Psoas muscle (tissue), 8 donors: ENCODE results near the gene USP17L12. TPM values are rescaled to one million over a fixed set of nuclear protein-coding genes. Genes with fewer than 3 reads are reported as not detected.
"Not testable (repeated sequence)": the region's sequence is repeated elsewhere in the genome, so short reads cannot be mapped to it uniquely, and the experiment has no call there.

Source experiments
- ATAC-seq, 4 donors: fragments of 200-7000 bp; cut with Tn5 transposase; one replicate each; pipeline ENCODE4 v1.9.1; 2020; ENCODE audit warnings: moderate library complexity in 3 of 4, mild to moderate bottlenecking in 2 of 4
- DNase-seq, 2 donors: peaks; one replicate each; pipeline ENCODE4 v3.0.0-alpha.2; 2020
- H3K27ac ChIP-seq: fragments of 200-600 bp; one replicate; pipeline ENCODE4 v1.8.0; 2022
- H3K27me3 ChIP-seq, 3 donors: fragments of 200-600 bp in 1 of 3; one replicate each; pipeline versions ENCODE4 v1.6.1 to v1.8.0; 2013 to 2022; ENCODE audit warnings: low read length in 2 of 3, mild to moderate bottlenecking in 2 of 3, moderate library complexity in 1 of 3; ENCODE audit not compliant: insufficient read depth in 3 of 3
- H3K36me3 ChIP-seq, 2 donors: fragments of 200-600 bp in 1 of 2; one replicate each; pipeline versions ENCODE4 v1.6.1 to v1.8.0; 2013 to 2022; ENCODE audit warnings: low read depth in 1 of 2, mild to moderate bottlenecking in 1 of 2, moderate library complexity in 1 of 2; ENCODE audit not compliant: insufficient read depth in 1 of 2
- H3K4me1 ChIP-seq: fragments of 200-600 bp; one replicate; pipeline ENCODE4 v1.8.0; 2022
- H3K4me3 ChIP-seq: fragments of 200-600 bp; one replicate; pipeline ENCODE4 v1.8.0; 2022; ENCODE audit warnings: mild to moderate bottlenecking
- H3K9me3 ChIP-seq: fragments of 200-600 bp; one replicate; pipeline ENCODE4 v1.8.0; 2022
- WGBS, 3 donors: extraction: QIAGEN DNeasy Blood & Tissue Kit; methylation state at CpG; one replicate each; pipeline versions ENCODE4 v1.1.6 to v1.1.7; 2013; 5-methylcytosine and 5-hydroxymethylcytosine counted together
- intact Hi-C, 2 donors: fragments of 100-400 bp; cut with DNase I; formaldehyde crosslinking; loops; one replicate each; pipeline versions ENCODE4 v1.11.0 to v1.14.2; 2022
- polyA plus RNA-seq, 3 donors: library from polyadenylated mRNA; stranded (reverse); fragments of 200-250 nt; gene quantifications; one replicate each; pipeline ENCODE4 v1.2.3, GENCODE V29; 2013
- total RNA-seq, 4 donors: library from RNA; stranded (reverse); fragmentation: NEBNext Ultra II Directional in 2 of 4; extraction: Animal tissue kit (Norgen Biotek cat#: 25700) in 2 of 4; gene quantifications; one replicate each; pipeline versions ENCODE4 v1.2.1 to v1.2.4, GENCODE V29; 2021 to 2023
- donor health status: healthy with polysubstance abuse.
- donor health status: DM: no; HTN: no; CAD: no; lungs with moderate emphysema.
- donor health status: Bipolar disorder and iron deficiency.
- donor health status: healthy.
- donor health status: DM: yes; HTN: yes; CAD: no.
- donor health status: DM: no; HTN: no; CAD: no.
- donor health status: DM: no; HTN: no; CAD: no.
- donor health status: DM: yes; HTN: yes; CAD: no.

Gene USP17L12
- total and polyA plus RNA-seq, 7 donors: not detected

DNA sequence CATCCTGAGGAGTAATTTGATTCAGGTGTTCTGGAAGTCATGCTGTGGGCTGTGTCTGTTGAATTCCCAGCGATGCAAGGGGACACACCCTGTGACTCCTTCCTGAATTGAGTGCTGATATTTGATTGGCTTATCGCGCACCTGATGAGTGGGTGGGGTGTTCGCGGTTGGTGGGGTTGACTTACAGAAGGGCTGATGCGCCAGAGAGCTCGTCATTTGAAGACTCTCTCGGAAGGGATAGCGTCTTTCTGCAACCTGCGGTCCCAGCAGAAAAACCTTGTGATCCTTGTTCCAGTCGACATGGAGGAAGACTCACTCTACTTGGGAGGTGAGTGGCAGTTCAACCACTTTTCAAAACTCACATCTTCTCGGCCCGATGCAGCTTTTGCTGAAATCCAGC, 33.1 kb downstream of the USP17L12 start, which contains the start of gene USP17L19:
USP17L19 (plus strand) TSS at position 301 of the 400 bp plus-strand sequence; CDS start at position 301, 0 bp downstream.
- WGBS, 3 donors: no CpG with 5 or more reads among the region's 13 CpGs

DNA sequence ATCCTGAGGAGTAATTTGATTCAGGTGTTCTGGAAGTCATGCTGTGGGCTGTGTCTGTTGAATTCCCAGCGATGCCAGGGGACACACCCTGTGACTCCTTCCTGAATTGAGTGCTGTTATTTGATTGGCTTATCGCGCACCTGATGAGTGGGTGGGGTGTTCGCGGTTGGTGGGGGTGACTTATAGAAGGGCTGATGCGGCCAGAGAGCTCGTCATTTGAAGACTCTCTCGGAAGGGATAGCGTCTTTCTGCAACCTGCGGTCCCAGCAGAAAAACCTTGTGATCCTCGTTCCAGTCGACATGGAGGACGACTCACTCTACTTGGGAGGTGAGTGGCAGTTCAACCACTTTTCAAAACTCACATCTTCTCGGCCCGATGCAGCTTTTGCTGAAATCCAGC, 37.9 kb downstream of the USP17L12 start, which contains the start of gene USP17L20:
USP17L20 (plus strand) TSS at position 301 of the 400 bp plus-strand sequence; CDS start at position 301, 0 bp downstream.
- H3K4me3 ChIP-seq, H3K27ac ChIP-seq, intact Hi-C loops, H3K4me1 ChIP-seq, DNase-seq, H3K27me3 ChIP-seq, ATAC-seq, H3K36me3 ChIP-seq, H3K9me3 ChIP-seq: not testable (repeated sequence)
- WGBS, 3 donors: no CpG with 5 or more reads among the region's 15 CpGs

More for the DNA sequence above, 33.1 kb downstream of the USP17L12 start, which contains the start of gene USP17L19:
- H3K4me3 ChIP-seq, H3K27ac ChIP-seq, ATAC-seq, H3K36me3 ChIP-seq, H3K27me3 ChIP-seq, DNase-seq, H3K9me3 ChIP-seq, intact Hi-C loops, H3K4me1 ChIP-seq: not testable (repeated sequence)

DNA sequence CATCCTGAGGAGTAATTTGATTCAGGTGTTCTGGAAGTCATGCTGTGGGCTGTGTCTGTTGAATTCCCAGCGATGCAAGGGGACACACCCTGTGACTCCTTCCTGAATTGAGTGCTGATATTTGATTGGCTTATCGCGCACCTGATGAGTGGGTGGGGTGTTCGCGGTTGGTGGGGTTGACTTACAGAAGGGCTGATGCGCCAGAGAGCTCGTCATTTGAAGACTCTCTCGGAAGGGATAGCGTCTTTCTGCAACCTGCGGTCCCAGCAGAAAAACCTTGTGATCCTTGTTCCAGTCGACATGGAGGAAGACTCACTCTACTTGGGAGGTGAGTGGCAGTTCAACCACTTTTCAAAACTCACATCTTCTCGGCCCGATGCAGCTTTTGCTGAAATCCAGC, 42.6 kb downstream of the USP17L12 start, which contains the start of gene USP17L21:
USP17L21 (plus strand) TSS at position 301 of the 400 bp plus-strand sequence; CDS start at position 301, 0 bp downstream.
- WGBS, 3 donors: no CpG with 5 or more reads among the region's 13 CpGs
- intact Hi-C loops: not testable (repeated sequence)

DNA sequence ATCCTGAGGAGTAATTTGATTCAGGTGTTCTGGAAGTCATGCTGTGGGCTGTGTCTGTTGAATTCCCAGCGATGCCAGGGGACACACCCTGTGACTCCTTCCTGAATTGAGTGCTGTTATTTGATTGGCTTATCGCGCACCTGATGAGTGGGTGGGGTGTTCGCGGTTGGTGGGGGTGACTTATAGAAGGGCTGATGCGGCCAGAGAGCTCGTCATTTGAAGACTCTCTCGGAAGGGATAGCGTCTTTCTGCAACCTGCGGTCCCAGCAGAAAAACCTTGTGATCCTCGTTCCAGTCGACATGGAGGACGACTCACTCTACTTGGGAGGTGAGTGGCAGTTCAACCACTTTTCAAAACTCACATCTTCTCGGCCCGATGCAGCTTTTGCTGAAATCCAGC, 47.4 kb downstream of the USP17L12 start, which contains the start of gene USP17L22:
USP17L22 (plus strand) TSS at position 301 of the 400 bp plus-strand sequence; CDS start at position 301, 0 bp downstream.
- H3K4me1 ChIP-seq, H3K36me3 ChIP-seq, intact Hi-C loops, H3K9me3 ChIP-seq, ATAC-seq, H3K4me3 ChIP-seq, H3K27ac ChIP-seq, DNase-seq, H3K27me3 ChIP-seq: not testable (repeated sequence)
- no CpG with 5 or more reads among the region's 15 CpGs for WGBS, 3 donors

More for the DNA sequence above, 42.6 kb downstream of the USP17L12 start, which contains the start of gene USP17L21:
- H3K27me3 ChIP-seq, H3K4me1 ChIP-seq, H3K36me3 ChIP-seq, H3K27ac ChIP-seq, DNase-seq, H3K4me3 ChIP-seq, ATAC-seq, H3K9me3 ChIP-seq: not testable (repeated sequence)

Other genes starting within 250 kb of the USP17L12 start
- gene FAM90A26, start 49.7 kb upstream of the USP17L12 start, total RNA-seq: not detected
- not detected for gene FAM90A26, start 49.7 kb upstream of the USP17L12 start, polyA plus RNA-seq
- not detected for gene USP17L10, start 9.5 kb upstream of the USP17L12 start, total RNA-seq
- not detected for gene USP17L10, start 9.5 kb upstream of the USP17L12 start, polyA plus RNA-seq
- gene USP17L11, start 4.7 kb upstream of the USP17L12 start, total RNA-seq: not detected
- gene USP17L11, start 4.7 kb upstream of the USP17L12 start, polyA plus RNA-seq: not detected
- gene USP17L13, start 4.7 kb downstream of the USP17L12 start, total RNA-seq: not detected
- gene USP17L13, start 4.7 kb downstream of the USP17L12 start, polyA plus RNA-seq: not detected
- gene USP17L15, start 14.2 kb downstream of the USP17L12 start, total RNA-seq: not detected
- not detected for gene USP17L15, start 14.2 kb downstream of the USP17L12 start, polyA plus RNA-seq
- gene USP17L17, start 23.7 kb downstream of the USP17L12 start, total RNA-seq: not detected
- not detected for gene USP17L17, start 23.7 kb downstream of the USP17L12 start, polyA plus RNA-seq
- gene USP17L18, start 28.5 kb downstream of the USP17L12 start, total RNA-seq: not detected
- not detected for gene USP17L18, start 28.5 kb downstream of the USP17L12 start, polyA plus RNA-seq
- gene USP17L19, start 33.2 kb downstream of the USP17L12 start, total RNA-seq: not detected
- gene USP17L19, start 33.2 kb downstream of the USP17L12 start, polyA plus RNA-seq: not detected
- gene USP17L20, start 38.0 kb downstream of the USP17L12 start, total RNA-seq: not detected
- not detected for gene USP17L20, start 38.0 kb downstream of the USP17L12 start, polyA plus RNA-seq
- not detected for gene USP17L21, start 42.7 kb downstream of the USP17L12 start, total RNA-seq
- gene USP17L21, start 42.7 kb downstream of the USP17L12 start, polyA plus RNA-seq: not detected
- gene USP17L22, start 47.5 kb downstream of the USP17L12 start, total RNA-seq: not detected
- not detected for gene USP17L22, start 47.5 kb downstream of the USP17L12 start, polyA plus RNA-seq
- gene USP17L24, start 105.0 kb downstream of the USP17L12 start, total RNA-seq: not detected
- gene USP17L24, start 105.0 kb downstream of the USP17L12 start, polyA plus RNA-seq: not detected
- gene USP17L25, start 109.8 kb downstream of the USP17L12 start, total RNA-seq: not detected
- gene USP17L25, start 109.8 kb downstream of the USP17L12 start, polyA plus RNA-seq: not detected
- not detected for gene USP17L26, start 114.5 kb downstream of the USP17L12 start, total RNA-seq
- gene USP17L26, start 114.5 kb downstream of the USP17L12 start, polyA plus RNA-seq: not detected
- not detected for gene USP17L5, start 119.3 kb downstream of the USP17L12 start, total RNA-seq
- not detected for gene USP17L5, start 119.3 kb downstream of the USP17L12 start, polyA plus RNA-seq
- gene USP17L27, start 124.0 kb downstream of the USP17L12 start, total RNA-seq: not detected
- not detected for gene USP17L27, start 124.0 kb downstream of the USP17L12 start, polyA plus RNA-seq
- gene USP17L28, start 128.7 kb downstream of the USP17L12 start, total RNA-seq: not detected
- gene USP17L28, start 128.7 kb downstream of the USP17L12 start, polyA plus RNA-seq: not detected
- not detected for gene USP17L29, start 133.5 kb downstream of the USP17L12 start, total RNA-seq
- gene USP17L29, start 133.5 kb downstream of the USP17L12 start, polyA plus RNA-seq: not detected
- gene USP17L30, start 143.0 kb downstream of the USP17L12 start, total RNA-seq: not detected
- not detected for gene USP17L30, start 143.0 kb downstream of the USP17L12 start, polyA plus RNA-seq
- gene DEFB131A, start 224.3 kb downstream of the USP17L12 start, total RNA-seq: not detected
- not detected for gene DEFB131A, start 224.3 kb downstream of the USP17L12 start, polyA plus RNA-seq